Endothelial cell of umbilical vein (primary cell): ENCODE data around the gene AFTPH. TPM values are rescaled to one million over a fixed set of nuclear protein-coding genes. Genes with fewer than 3 reads are reported as not detected.

Source experiments
- BruUV-seq: library from RNA; stranded (reverse); fragments of 400-500 nt; replicated peaks from 2 replicates; lab custom pipeline; 2021; lab: Mats Ljungman, UMichigan
- CTCF ChIA-PET: fragments of 300-600, 350-600 bp; sonication (Branson Sonifier 250); formaldehyde crosslinking; loops from one replicate; lab custom pipeline; 2021; ENCODE audit warnings: antibody characterized with exemption, inconsistent platforms; lab: Charles Lee
- POLR2A ChIA-PET: fragments of 300-600, 350-600 bp; sonication (Branson Sonifier 250); formaldehyde crosslinking; loops from one replicate; lab custom pipeline; 2021; ENCODE audit warnings: antibody characterized with exemption, inconsistent platforms; lab: Charles Lee
- DNase-seq: peaks from one replicate; pipeline ENCODE4 v3.0.0-alpha.2; 2011; ENCODE audit warnings: low read depth, low spot score
- FAIRE-seq: peaks from 2 replicates; lab custom pipeline; 2011; peaks lifted over from hg19 to GRCh38; lab: Jason Lieb, UNC
- H2AFZ ChIP-seq: 2 replicates; pipeline ENCODE4 v1.6.0; 2012; ENCODE audit warnings: low read depth, low read length, control low read depth, inconsistent platforms
- H3K27ac ChIP-seq: 2 replicates; pipeline ENCODE4 v1.5.1; 2011; ENCODE audit warnings: low read depth, mild to moderate bottlenecking, control low read depth, low read length, moderate library complexity; ENCODE audit not compliant: insufficient read depth
- H3K27me3 ChIP-seq, 2 experiments: 2 replicates each; pipeline versions ENCODE4 v1.6.0 to v1.6.1; 2011; ENCODE audit warnings: low read length in 2 of 2, mixed read lengths in 1 of 2; ENCODE audit not compliant: control insufficient read depth in 2 of 2, insufficient read depth in 2 of 2
- H3K36me3 ChIP-seq, 2 experiments: 2 replicates in 1 of 2; 3 replicates in 1 of 2; pipeline ENCODE4 v1.5.1; 2011; ENCODE audit warnings: low read length in 2 of 2, mild to moderate bottlenecking in 1 of 2, moderate library complexity in 1 of 2; ENCODE audit not compliant: control insufficient read depth in 2 of 2, insufficient read depth in 2 of 2; ENCODE audit errors: extremely low read depth in 1 of 2
- H3K4me1 ChIP-seq: 3 replicates; pipeline ENCODE4 v1.5.1; 2011; ENCODE audit warnings: mild to moderate bottlenecking, low read length; ENCODE audit not compliant: control insufficient read depth, insufficient read depth; ENCODE audit errors: extremely low read depth
- H3K4me2 ChIP-seq: 2 replicates; pipeline ENCODE4 v1.6.1; 2011; ENCODE audit warnings: low read length, control low read depth, mixed read lengths; ENCODE audit not compliant: insufficient read depth
- H3K4me3 ChIP-seq, 3 experiments: fragments of 200-600 bp in 1 of 3; sonication (generic), shearing (Covaris generic) in 1 of 3; replicated peaks in 1 of 3; 2 replicates each; pipeline ENCODE4 v1.5.1; 2011 to 2016; ENCODE audit warnings: control low read depth in 3 of 3, low read length in 3 of 3, mild to moderate bottlenecking in 2 of 3, inconsistent platforms in 1 of 3, low read depth in 1 of 3, moderate library complexity in 1 of 3; ENCODE audit not compliant: insufficient read depth in 1 of 3
- H3K79me2 ChIP-seq: 2 replicates; pipeline ENCODE4 v1.6.0; 2012; ENCODE audit warnings: low read length, inconsistent platforms; ENCODE audit not compliant: control insufficient read depth, insufficient read depth
- H3K9ac ChIP-seq: replicated peaks from 2 replicates; pipeline ENCODE3; 2011; ENCODE audit warnings: low read length, control low read depth; ENCODE audit not compliant: insufficient read depth; ENCODE audit errors: extremely low read depth
- H3K9me1 ChIP-seq: replicated peaks from 3 replicates; pipeline ENCODE4 v1.6.0; 2011; ENCODE audit warnings: mild to moderate bottlenecking, low read length; ENCODE audit not compliant: control insufficient read depth, insufficient read depth; ENCODE audit errors: extremely low read depth
- H3K9me3 ChIP-seq: replicated peaks from 2 replicates; pipeline ENCODE4 v1.5.1; 2012; ENCODE audit warnings: low read length, inconsistent platforms; ENCODE audit not compliant: control insufficient read depth, insufficient read depth
- H4K20me1 ChIP-seq: replicated peaks from 2 replicates; pipeline ENCODE3; 2011; ENCODE audit warnings: mild to moderate bottlenecking, low read length; ENCODE audit not compliant: control insufficient read depth, insufficient read depth; ENCODE audit errors: extremely low read depth
- EZH2 ChIP-seq: IDR thresholded peaks from 2 replicates; pipeline ENCODE4 v1.6.1; 2012; ENCODE audit warnings: borderline replicate concordance, low read depth, mild to moderate bottlenecking, moderate library complexity, low read length, inconsistent platforms; ENCODE audit not compliant: severe bottlenecking
- FOS ChIP-seq: IDR thresholded peaks from 2 replicates; pipeline ENCODE4 v1.6.1; 2011; ENCODE audit warnings: mild to moderate bottlenecking, low read length, moderate library complexity, borderline replicate concordance; ENCODE audit not compliant: insufficient read depth
- GATA2 ChIP-seq: IDR thresholded peaks from 2 replicates; pipeline ENCODE4 v1.7.0; 2011; ENCODE audit warnings: low read depth, mild to moderate bottlenecking, moderate library complexity, mixed read lengths, low read length; ENCODE audit not compliant: insufficient read length, insufficient read depth
- JUN ChIP-seq: IDR thresholded peaks from 2 replicates; pipeline ENCODE4 v1.6.1; 2011; ENCODE audit warnings: borderline replicate concordance, low read depth; ENCODE audit not compliant: insufficient read length, insufficient read depth
- MYC ChIP-seq: IDR thresholded peaks from one replicate; pipeline ENCODE4 v1.6.1; 2011; ENCODE audit warnings: mild to moderate bottlenecking, low read depth, low read length
- POLR2A ChIP-seq: IDR thresholded peaks from 2 replicates; pipeline ENCODE4 v1.6.1; 2012; ENCODE audit warnings: low read depth, mild to moderate bottlenecking, control low read depth, low read length
- POLR2AphosphoS5 ChIP-seq: IDR thresholded peaks from 2 replicates; pipeline ENCODE4 v1.6.1; 2012; ENCODE audit warnings: low read depth, mild to moderate bottlenecking, control low read depth, low read length, moderate library complexity; ENCODE audit not compliant: insufficient read depth
- dilution Hi-C: fragments of 300-500 bp; cut with MboI; formaldehyde crosslinking; loops from one replicate; pipeline ENCODE4 v1.15.0; 2019; ENCODE audit warnings: low sequenced_read_pairs; ENCODE audit not compliant: extremely low pct_ligation_motif_present
- intact Hi-C: fragments of 100-400 bp; cut with micrococcal nuclease; formaldehyde crosslinking; loops from one replicate; pipeline ENCODE4 v1.10.0; 2022
- microRNA-seq: library from miRNA; unstranded; fragments of <30 nt; microRNA quantifications from one replicate; pipeline ENCODE4 v1.2.0, GENCODE V29; 2021; ENCODE audit warnings: borderline number of aligned reads, borderline replicate concordance
- polyA plus RNA-seq, 4 experiments: library from polyadenylated mRNA; depleted of rRNA in 3 of 4; stranded (reverse) in 3 of 4; unstranded in 1 of 4; fragments of >200 nt; gene quantifications; 2 replicates each; pipeline versions ENCODE4 v1.2.1 to v1.2.3, GENCODE V29; 2011 to 2012; ENCODE audit warnings: missing spikeins in 1 of 4
- small RNA-seq: library from RNA; depleted of rRNA; stranded (forward); fragments of <200 nt; gene quantifications from one replicate; pipeline ENCODE3, GENCODE V24; 2012; ENCODE audit warnings: low replicate concordance, low read depth; ENCODE audit not compliant: insufficient read depth, insufficient read length
- total RNA-seq: library from RNA; stranded (reverse); gene quantifications from 2 replicates; pipeline ENCODE4 v1.2.3, GENCODE V29; 2021
- TF ChIP-seq, protein P1 (sequence below), 2 donors: IDR thresholded peaks; 1 replicate in 1 of 2; 2 replicates in 1 of 2; pipeline ENCODE4 v1.5.1; 2011; ENCODE audit warnings: low read length in 2 of 2, mild to moderate bottlenecking in 2 of 2, moderate library complexity in 2 of 2, control low read depth in 1 of 2, inconsistent platforms in 1 of 2, low read depth in 1 of 2; ENCODE audit not compliant: insufficient read depth in 1 of 2; ENCODE audit errors: extremely low read depth in 1 of 2
- TF ChIP-seq, protein P2 (sequence below): IDR thresholded peaks from 2 replicates; pipeline ENCODE4 v1.6.1; 2011; ENCODE audit not compliant: insufficient read depth, insufficient read length

The AFTPH gene
- total and polyA plus RNA-seq, 2 donors (not counting 3 experiments of a cell fraction or from before 2014, with no cell fraction given), result 6.9 to 15.3 TPM

DNA sequence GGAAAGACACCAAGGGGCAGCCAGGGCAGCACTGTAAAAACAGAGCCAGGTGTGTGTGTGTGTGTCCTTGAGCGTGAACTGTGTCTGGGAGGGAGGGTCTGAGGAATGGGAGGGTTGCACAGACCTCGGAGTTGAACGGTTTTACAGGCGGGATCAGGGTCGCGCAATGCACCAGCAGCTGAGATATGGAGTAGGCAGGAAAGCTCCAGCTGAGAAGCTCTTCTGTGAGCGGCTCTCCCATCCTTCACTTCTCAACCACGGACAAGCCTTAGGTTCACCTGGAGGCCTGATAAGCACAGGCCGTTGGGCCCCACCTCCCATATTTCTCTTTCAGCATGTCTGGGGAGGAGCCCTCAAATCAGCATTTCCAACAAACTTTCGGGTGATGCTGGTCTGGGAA is 117.5 kb downstream of the AFTPH start:
- peaks cover 32% of the 10 kb centered on the region for H3K4me1 ChIP-seq
- intact Hi-C loops, result loop anchor here (10.0 kb wide), 1 partner anchor 497 kb away; the partner anchor contains the start of gene PELI1
- CTCF ChIA-PET, result interaction anchor here (1.0 to 5.5 kb wide), 2 partner anchors 33 to 109 kb away, joined by 3 to 72 read pairs; no protein-coding TSS in a partner anchor

More for the DNA sequence above, 117.5 kb downstream of the AFTPH start:
- H3K4me3 ChIP-seq, result no peak overlapping the region
- H4K20me1 ChIP-seq, result no peaks in the 10 kb centered on the region
- H3K9me1 ChIP-seq, result no peaks in the 10 kb centered on the region
- TF ChIP-seq POLR2A (no peak), EZH2 (no peak), MYC (no peak), POLR2AphosphoS5 (no peak), GATA2 (no peak), JUN (no peak), FOS (no peak)
- TF ChIP-seq, protein P1, sequence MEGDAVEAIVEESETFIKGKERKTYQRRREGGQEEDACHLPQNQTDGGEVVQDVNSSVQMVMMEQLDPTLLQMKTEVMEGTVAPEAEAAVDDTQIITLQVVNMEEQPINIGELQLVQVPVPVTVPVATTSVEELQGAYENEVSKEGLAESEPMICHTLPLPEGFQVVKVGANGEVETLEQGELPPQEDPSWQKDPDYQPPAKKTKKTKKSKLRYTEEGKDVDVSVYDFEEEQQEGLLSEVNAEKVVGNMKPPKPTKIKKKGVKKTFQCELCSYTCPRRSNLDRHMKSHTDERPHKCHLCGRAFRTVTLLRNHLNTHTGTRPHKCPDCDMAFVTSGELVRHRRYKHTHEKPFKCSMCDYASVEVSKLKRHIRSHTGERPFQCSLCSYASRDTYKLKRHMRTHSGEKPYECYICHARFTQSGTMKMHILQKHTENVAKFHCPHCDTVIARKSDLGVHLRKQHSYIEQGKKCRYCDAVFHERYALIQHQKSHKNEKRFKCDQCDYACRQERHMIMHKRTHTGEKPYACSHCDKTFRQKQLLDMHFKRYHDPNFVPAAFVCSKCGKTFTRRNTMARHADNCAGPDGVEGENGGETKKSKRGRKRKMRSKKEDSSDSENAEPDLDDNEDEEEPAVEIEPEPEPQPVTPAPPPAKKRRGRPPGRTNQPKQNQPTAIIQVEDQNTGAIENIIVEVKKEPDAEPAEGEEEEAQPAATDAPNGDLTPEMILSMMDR (IDR thresholded peaks at IDR 0.05; ENCODE audit: extremely low read depth in 1 of 2, insufficient read depth in 1 of 2, low read depth in 1 of 2, low read length in 2 of 2), result no peak
- TF ChIP-seq, protein P2, sequence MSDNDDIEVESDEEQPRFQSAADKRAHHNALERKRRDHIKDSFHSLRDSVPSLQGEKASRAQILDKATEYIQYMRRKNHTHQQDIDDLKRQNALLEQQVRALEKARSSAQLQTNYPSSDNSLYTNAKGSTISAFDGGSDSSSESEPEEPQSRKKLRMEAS, result no peak
- no peak overlapping the region for H3K9ac ChIP-seq
- H3K27ac ChIP-seq, result no peak overlapping the region
- H3K27me3 ChIP-seq, result no peaks in the 10 kb centered on the region
- BruUV-seq, result no TSS peak
- dilution Hi-C loops, result no loop called here
- POLR2A ChIA-PET, result no interaction called here
- DNase-seq (no peak), FAIRE-seq (no peak)
- H3K36me3 ChIP-seq, result no peaks in the 10 kb centered on the region
- H3K4me2 ChIP-seq, result no peak overlapping the region
- H2AFZ ChIP-seq, result no peak overlapping the region
- peaks cover 87% of the 10 kb centered on the region for H3K79me2 ChIP-seq
- H3K9me3 ChIP-seq, result no peaks in the 10 kb centered on the region

Small RNAs within 50 kb of the gene (microRNA-seq; reads per million reads assigned to microRNA genes)
- not detected for gene MIR4434

Small RNAs within 50 kb of the gene (small RNA-seq; reads per million reads assigned to genes)
- gene RNU6-100P, result not detected

Other genes starting within 250 kb of the AFTPH start
- gene LGALSL, start 70.2 kb upstream of the AFTPH start, total RNA-seq, result 2.3 and 5.8 TPM in 2 replicates
- 2.1 and 2.6 TPM in 2 replicates for gene LGALSL, start 70.2 kb upstream of the AFTPH start, polyA plus RNA-seq
- gene SERTAD2, start 129.6 kb downstream of the AFTPH start, total RNA-seq, result 11.2 and 12.0 TPM in 2 replicates
- 5.5 and 8.0 TPM in 2 replicates for gene SERTAD2, start 129.6 kb downstream of the AFTPH start, polyA plus RNA-seq